Adipocyte (in vitro differentiated cells): ENCODE results near the gene CLDN1.

Source experiments
- DNase-seq: peaks from one replicate; pipeline ENCODE4 v3.0.0-alpha.2; 2015; ENCODE audit warnings: low read depth
- H3K27me3 ChIP-seq: replicated peaks from 2 replicates; pipeline ENCODE4 v1.7.0; 2013; ENCODE audit warnings: mild to moderate bottlenecking, low read length, moderate library complexity; ENCODE audit not compliant: control insufficient read depth, insufficient read depth
- H3K36me3 ChIP-seq: 2 replicates; pipeline ENCODE4 v1.7.0; 2013; ENCODE audit warnings: low read length, mild to moderate bottlenecking, moderate library complexity; ENCODE audit not compliant: control insufficient read depth, insufficient read depth, severe bottlenecking
- H3K4me1 ChIP-seq: 2 replicates; pipeline ENCODE4 v1.7.0; 2013; ENCODE audit warnings: mild to moderate bottlenecking, low read length, moderate library complexity; ENCODE audit not compliant: control insufficient read depth, insufficient read depth
- H3K4me3 ChIP-seq: 2 replicates; pipeline ENCODE4 v1.7.0; 2013; ENCODE audit warnings: mild to moderate bottlenecking, low read length, moderate library complexity
- H3K9ac ChIP-seq: 2 replicates; pipeline ENCODE4 v1.7.0; 2013; ENCODE audit warnings: mild to moderate bottlenecking, low read length, moderate library complexity
- H3K9me3 ChIP-seq: 2 replicates; pipeline ENCODE4 v1.7.0; 2013; ENCODE audit warnings: mild to moderate bottlenecking, low read length, moderate library complexity; ENCODE audit not compliant: control insufficient read depth

CLDN1 gene

GRCh38 chr3:190265796-190266195 is 56.5 kb downstream of the CLDN1 start:
- Histone ChIP-seq H3K4me3 (no peak overlapping the region), H3K9ac (no peak overlapping the region), H3K9me3 (no peaks in the 10 kb centered on the region), H3K4me1 (peaks cover 31% of the 10 kb centered on the region), H3K27me3 (no peaks in the 10 kb centered on the region), H3K36me3 (no peaks in the 10 kb centered on the region)
- DNase-seq, result peak; percentile 51

- no peaks in the 10 kb centered on the region for H3K36me3 ChIP-seq
- no peaks in the 10 kb centered on the region for H3K9me3 ChIP-seq
- DNase-seq, result peak; percentile 28
- H3K27me3 ChIP-seq, result no peaks in the 10 kb centered on the region
- H3K4me3 ChIP-seq, result no peak overlapping the region
- peaks cover 34% of the 10 kb centered on the region for H3K4me1 ChIP-seq
- no peak overlapping the region for H3K9ac ChIP-seq
Observed at GRCh38 chr3:190265126-190265525, 57.1 kb downstream of the CLDN1 start.

GRCh38 chr3:190261740-190262139 is 60.5 kb downstream of the CLDN1 start:
- Histone ChIP-seq H3K27me3 (no peaks in the 10 kb centered on the region), H3K9ac (no peak overlapping the region), H3K36me3 (no peaks in the 10 kb centered on the region), H3K4me3 (no peak overlapping the region), H3K9me3 (no peaks in the 10 kb centered on the region), H3K4me1 (peaks cover 23% of the 10 kb centered on the region)
- DNase-seq, result no peak

GRCh38 chr3:190261015-190261414 is 61.2 kb downstream of the CLDN1 start:
- Histone ChIP-seq H3K9me3 (no peaks in the 10 kb centered on the region), H3K4me3 (no peak overlapping the region), H3K27me3 (no peaks in the 10 kb centered on the region), H3K4me1 (peaks cover 16% of the 10 kb centered on the region), H3K36me3 (no peaks in the 10 kb centered on the region), H3K9ac (no peak overlapping the region)
- peak; percentile 45 for DNase-seq

GRCh38 chr3:190260301-190260700 is 61.9 kb downstream of the CLDN1 start:
- DNase-seq, result no peak
- Histone ChIP-seq H3K36me3 (no peaks in the 10 kb centered on the region), H3K27me3 (no peaks in the 10 kb centered on the region), H3K9ac (no peak overlapping the region), H3K9me3 (no peaks in the 10 kb centered on the region), H3K4me1 (peaks cover 11% of the 10 kb centered on the region), H3K4me3 (no peak overlapping the region)

- Histone ChIP-seq H3K9ac (no peak overlapping the region), H3K9me3 (no peaks in the 10 kb centered on the region), H3K27me3 (no peaks in the 10 kb centered on the region), H3K36me3 (no peaks in the 10 kb centered on the region), H3K4me3 (no peak overlapping the region), H3K4me1 (peaks cover 11% of the 10 kb centered on the region)
- DNase-seq, result peak; percentile 17
Observed at GRCh38 chr3:190258634-190259033, 63.6 kb downstream of the CLDN1 start.
